WTC11 (cell line): ENCODE data around the gene MYO18B. TPM values are rescaled to one million over a fixed set of nuclear protein-coding genes. Genes with fewer than 3 reads are reported as not detected.

Experiments used
- ATAC-seq: fragments of 200-7000 bp; cut with Tn5 transposase; 2 replicates; pipeline ENCODE4 v1.10.0; 2021; ENCODE audit warnings: mild to moderate bottlenecking, moderate library complexity
- CTCF ChIA-PET: fragments of 300-600 bp; sonication (Branson Sonifier 250); formaldehyde crosslinking; loops from one replicate; lab custom pipeline; 2021; ENCODE audit warnings: antibody characterized with exemption; lab: Charles Lee
- POLR2A ChIA-PET: fragments of 350-600 bp; sonication (Branson Sonifier 250); formaldehyde crosslinking; loops from one replicate; lab custom pipeline; 2021; ENCODE audit warnings: antibody characterized with exemption; lab: Charles Lee
- DNase-seq: peaks from one replicate; pipeline ENCODE4 v3.0.0; 2021; ENCODE audit warnings: low spot score
- H3K27ac Mint-ChIP-seq: 2 replicates; pipeline ENCODE4 v1.8.0; 2021; ENCODE audit warnings: mixed read lengths
- H3K27me3 Mint-ChIP-seq: 2 replicates; pipeline ENCODE4 v1.8.0; 2021; ENCODE audit warnings: low read depth, mild to moderate bottlenecking, moderate library complexity, mixed read lengths
- H3K36me3 Mint-ChIP-seq: 2 replicates; pipeline ENCODE4 v1.8.0; 2021; ENCODE audit warnings: mixed read lengths
- H3K4me1 Mint-ChIP-seq: 2 replicates; pipeline ENCODE4 v1.8.0; 2022; ENCODE audit warnings: mixed read lengths
- H3K4me3 Mint-ChIP-seq: 2 replicates; pipeline ENCODE4 v1.8.0; 2021; ENCODE audit warnings: mild to moderate bottlenecking, moderate library complexity, mixed read lengths
- H3K9me3 Mint-ChIP-seq: 2 replicates; pipeline ENCODE4 v1.8.0; 2021; ENCODE audit warnings: mixed read lengths
- CREM ChIP-seq: sonication (generic); formaldehyde crosslinking; IDR thresholded peaks from 2 replicates; pipeline ENCODE4 v1.8.1; 2022; ENCODE audit warnings: mild to moderate bottlenecking, missing genetic modification reagents, moderate library complexity
- EMX1 ChIP-seq: fragments of 250-450 bp; sonication (Bioruptor Pico); IDR thresholded peaks from 2 replicates; pipeline ENCODE4 v1.8.0; 2021; ENCODE audit warnings: mild to moderate bottlenecking
- FOXP1 ChIP-seq: sonication (generic); formaldehyde crosslinking; IDR thresholded peaks from 2 replicates; pipeline ENCODE4 v1.8.0; 2022; ENCODE audit warnings: missing genetic modification reagents, mild to moderate bottlenecking, moderate library complexity, borderline replicate concordance
- GABPB1 ChIP-seq: sonication (generic); formaldehyde crosslinking; IDR thresholded peaks from 2 replicates; pipeline ENCODE4 v1.8.1; 2023; ENCODE audit warnings: mild to moderate bottlenecking, missing genetic modification reagents
- MYBL2 ChIP-seq: sonication (generic); formaldehyde crosslinking; IDR thresholded peaks from 2 replicates; pipeline ENCODE4 v1.8.1; 2023; ENCODE audit warnings: mild to moderate bottlenecking, moderate library complexity, missing genetic modification reagents
- NFE2L1 ChIP-seq: sonication (generic); formaldehyde crosslinking; IDR thresholded peaks from 2 replicates; pipeline ENCODE4 v1.8.1; 2023; ENCODE audit warnings: missing genetic modification reagents
- NR2C2 ChIP-seq: sonication (generic); formaldehyde crosslinking; IDR thresholded peaks from 2 replicates; pipeline ENCODE4 v1.8.0; 2022; ENCODE audit warnings: mild to moderate bottlenecking, missing genetic modification reagents
- PRDM15 ChIP-seq: sonication (generic); formaldehyde crosslinking; IDR thresholded peaks from 2 replicates; pipeline ENCODE4 v1.8.0; 2022; ENCODE audit warnings: missing genetic modification reagents
- PRRX2 ChIP-seq: fragments of 250-450 bp; sonication (Bioruptor Pico); IDR thresholded peaks from 2 replicates; pipeline ENCODE4 v1.8.0; 2021; ENCODE audit warnings: mild to moderate bottlenecking
- RELA ChIP-seq: sonication (generic); formaldehyde crosslinking; IDR thresholded peaks from 2 replicates; pipeline ENCODE4 v1.8.1; 2022; ENCODE audit warnings: missing genetic modification reagents, mild to moderate bottlenecking, borderline replicate concordance
- RORB ChIP-seq: fragments of 250-450 bp; sonication (Bioruptor Pico); IDR thresholded peaks from 2 replicates; pipeline ENCODE4 v1.9.0; 2021; ENCODE audit warnings: mild to moderate bottlenecking
- ZNF121 ChIP-seq: sonication (generic); formaldehyde crosslinking; IDR thresholded peaks from 2 replicates; pipeline ENCODE4 v1.8.0; 2023; ENCODE audit warnings: missing genetic modification reagents
- ZNF219 ChIP-seq: sonication (generic); formaldehyde crosslinking; IDR thresholded peaks from 2 replicates; pipeline ENCODE4 v1.8.0; 2023; ENCODE audit warnings: missing genetic modification reagents, mild to moderate bottlenecking, borderline replicate concordance
- ZNF281 ChIP-seq: sonication (generic); formaldehyde crosslinking; IDR thresholded peaks from 2 replicates; pipeline ENCODE4 v1.8.0; 2023; ENCODE audit warnings: mild to moderate bottlenecking, missing genetic modification reagents
- ZNF423 ChIP-seq: fragments of 250-450 bp; sonication (Bioruptor Pico); IDR thresholded peaks from 2 replicates; pipeline ENCODE4 v2.1.2; 2022; ENCODE audit warnings: mild to moderate bottlenecking, moderate library complexity
- total RNA-seq: library from RNA; stranded (reverse); gene quantifications from 3 replicates; pipeline ENCODE4 v1.2.3, GENCODE V29; 2021
- TF ChIP-seq, protein P1 (sequence below): sonication (generic); formaldehyde crosslinking; IDR thresholded peaks from 2 replicates; pipeline ENCODE4 v1.8.1; 2023; ENCODE audit warnings: mild to moderate bottlenecking, missing genetic modification reagents, moderate library complexity
- TF ChIP-seq, protein P2 (sequence below): sonication (generic); formaldehyde crosslinking; IDR thresholded peaks from 2 replicates; pipeline ENCODE4 v1.8.1; 2023; ENCODE audit warnings: mild to moderate bottlenecking, missing genetic modification reagents, borderline replicate concordance

Gene MYO18B
- total RNA-seq, 1 experiment from 2014 or later: 0.96 TPM

DNA sequence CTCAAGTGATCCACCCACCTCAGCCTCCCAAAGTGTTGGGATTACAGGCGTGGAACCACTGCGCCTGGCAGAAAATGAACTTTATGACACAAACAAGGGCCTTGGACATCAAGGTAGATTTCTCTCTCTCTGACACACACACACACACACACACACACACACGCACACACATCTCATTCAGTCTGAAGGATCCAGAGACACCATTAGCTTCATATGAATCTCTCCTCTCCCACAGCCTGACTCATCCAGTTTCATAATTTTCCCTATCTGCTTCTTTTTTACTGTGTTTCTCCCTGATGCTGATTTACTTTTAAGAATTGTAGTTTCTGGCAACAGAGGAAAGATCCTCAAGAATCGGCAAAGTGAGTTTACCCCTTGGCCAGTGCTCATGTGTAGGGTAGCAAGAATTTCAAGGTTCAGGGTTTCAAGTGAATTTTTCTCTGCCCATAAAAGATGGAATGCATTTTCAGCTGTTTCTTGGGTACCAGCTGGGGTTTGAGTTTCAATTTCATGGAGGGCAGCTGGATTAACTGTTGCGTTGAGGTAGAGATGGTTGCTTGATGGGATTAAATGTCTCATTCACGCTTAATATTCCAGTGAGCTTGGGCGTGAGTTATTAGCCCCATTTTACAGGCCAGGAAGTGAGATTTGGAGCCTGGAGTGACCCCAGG, 3.5 kb downstream of the MYO18B start:
- POLR2A ChIA-PET: interaction anchor here (0.5 kb wide), 1 partner anchor 241 kb away, joined by 4 read pairs; no protein-coding TSS in a partner anchor
- H3K4me3 Mint-ChIP-seq: no peak overlapping the region
- TF ChIP-seq PRRX2 (CRISPR knock-in tag) (no peak), RELA (CRISPR knock-in tag) (no peak), ZNF121 (CRISPR knock-in tag) (no peak), RORB (no peak), EMX1 (no peak), NFE2L1 (CRISPR knock-in tag) (no peak), ZNF423 (CRISPR knock-in tag) (no peak), ZNF281 (CRISPR knock-in tag) (no peak), CREM (CRISPR knock-in tag) (no peak), NR2C2 (CRISPR knock-in tag) (no peak), PRDM15 (CRISPR knock-in tag) (no peak), GABPB1 (CRISPR knock-in tag) (no peak), ZNF219 (CRISPR knock-in tag) (no peak), FOXP1 (CRISPR knock-in tag) (no peak), MYBL2 (CRISPR knock-in tag) (no peak)
- TF ChIP-seq, protein P1, sequence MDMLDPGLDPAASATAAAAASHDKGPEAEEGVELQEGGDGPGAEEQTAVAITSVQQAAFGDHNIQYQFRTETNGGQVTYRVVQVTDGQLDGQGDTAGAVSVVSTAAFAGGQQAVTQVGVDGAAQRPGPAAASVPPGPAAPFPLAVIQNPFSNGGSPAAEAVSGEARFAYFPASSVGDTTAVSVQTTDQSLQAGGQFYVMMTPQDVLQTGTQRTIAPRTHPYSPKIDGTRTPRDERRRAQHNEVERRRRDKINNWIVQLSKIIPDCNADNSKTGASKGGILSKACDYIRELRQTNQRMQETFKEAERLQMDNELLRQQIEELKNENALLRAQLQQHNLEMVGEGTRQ (CRISPR knock-in tag): no peak
- TF ChIP-seq, protein P2, sequence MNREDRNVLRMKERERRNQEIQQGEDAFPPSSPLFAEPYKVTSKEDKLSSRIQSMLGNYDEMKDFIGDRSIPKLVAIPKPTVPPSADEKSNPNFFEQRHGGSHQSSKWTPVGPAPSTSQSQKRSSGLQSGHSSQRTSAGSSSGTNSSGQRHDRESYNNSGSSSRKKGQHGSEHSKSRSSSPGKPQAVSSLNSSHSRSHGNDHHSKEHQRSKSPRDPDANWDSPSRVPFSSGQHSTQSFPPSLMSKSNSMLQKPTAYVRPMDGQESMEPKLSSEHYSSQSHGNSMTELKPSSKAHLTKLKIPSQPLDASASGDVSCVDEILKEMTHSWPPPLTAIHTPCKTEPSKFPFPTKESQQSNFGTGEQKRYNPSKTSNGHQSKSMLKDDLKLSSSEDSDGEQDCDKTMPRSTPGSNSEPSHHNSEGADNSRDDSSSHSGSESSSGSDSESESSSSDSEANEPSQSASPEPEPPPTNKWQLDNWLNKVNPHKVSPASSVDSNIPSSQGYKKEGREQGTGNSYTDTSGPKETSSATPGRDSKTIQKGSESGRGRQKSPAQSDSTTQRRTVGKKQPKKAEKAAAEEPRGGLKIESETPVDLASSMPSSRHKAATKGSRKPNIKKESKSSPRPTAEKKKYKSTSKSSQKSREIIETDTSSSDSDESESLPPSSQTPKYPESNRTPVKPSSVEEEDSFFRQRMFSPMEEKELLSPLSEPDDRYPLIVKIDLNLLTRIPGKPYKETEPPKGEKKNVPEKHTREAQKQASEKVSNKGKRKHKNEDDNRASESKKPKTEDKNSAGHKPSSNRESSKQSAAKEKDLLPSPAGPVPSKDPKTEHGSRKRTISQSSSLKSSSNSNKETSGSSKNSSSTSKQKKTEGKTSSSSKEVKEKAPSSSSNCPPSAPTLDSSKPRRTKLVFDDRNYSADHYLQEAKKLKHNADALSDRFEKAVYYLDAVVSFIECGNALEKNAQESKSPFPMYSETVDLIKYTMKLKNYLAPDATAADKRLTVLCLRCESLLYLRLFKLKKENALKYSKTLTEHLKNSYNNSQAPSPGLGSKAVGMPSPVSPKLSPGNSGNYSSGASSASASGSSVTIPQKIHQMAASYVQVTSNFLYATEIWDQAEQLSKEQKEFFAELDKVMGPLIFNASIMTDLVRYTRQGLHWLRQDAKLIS (CRISPR knock-in tag): no peak
- H3K27ac Mint-ChIP-seq: no peak overlapping the region
- no peak for ATAC-seq
- DNase-seq: no peak
- peaks cover 3% of the 10 kb centered on the region; the same call in 1 of the 2 replicates for H3K4me1 Mint-ChIP-seq
- CTCF ChIA-PET: interaction anchor here (1.0 to 1.3 kb wide), 2 partner anchors 27 to 201 kb away, joined by 3 to 4 read pairs; no protein-coding TSS in a partner anchor
- no peaks in the 10 kb centered on the region for H3K27me3 Mint-ChIP-seq
- H3K9me3 Mint-ChIP-seq: no peaks in the 10 kb centered on the region
- no peaks in the 10 kb centered on the region for H3K36me3 Mint-ChIP-seq
